A172 (cell line): Measurements from ENCODE around the gene ERBB4. TPM values are rescaled to one million over a fixed set of nuclear protein-coding genes. Genes with fewer than 3 reads are reported as not detected.

Experiments
- DNase-seq: peaks from one replicate; pipeline ENCODE4 v3.0.0-alpha.2; 2015; ENCODE audit warnings: low spot score
- total RNA-seq: library from RNA; depleted of rRNA; stranded (reverse); fragments of >200 nt; shearing (Covaris generic); gene quantifications from 2 replicates; pipeline ENCODE4 v1.2.3, GENCODE V29; 2014

The ERBB4 gene
- total RNA-seq, 1 experiment from 2014 or later = 0.09 TPM

GRCh38 chr2:211358504-211358903 is 1180.1 kb downstream of the ERBB4 start:
- no peak for DNase-seq

- no peak for DNase-seq
Observed at GRCh38 chr2:211354481-211354880, 1184.1 kb downstream of the ERBB4 start.

GRCh38 chr2:211351987-211352386 is 1186.6 kb downstream of the ERBB4 start:
- peak; percentile 46 for DNase-seq

- no peak for DNase-seq
Observed at GRCh38 chr2:211349031-211349430, 1189.6 kb downstream of the ERBB4 start.

DNA sequence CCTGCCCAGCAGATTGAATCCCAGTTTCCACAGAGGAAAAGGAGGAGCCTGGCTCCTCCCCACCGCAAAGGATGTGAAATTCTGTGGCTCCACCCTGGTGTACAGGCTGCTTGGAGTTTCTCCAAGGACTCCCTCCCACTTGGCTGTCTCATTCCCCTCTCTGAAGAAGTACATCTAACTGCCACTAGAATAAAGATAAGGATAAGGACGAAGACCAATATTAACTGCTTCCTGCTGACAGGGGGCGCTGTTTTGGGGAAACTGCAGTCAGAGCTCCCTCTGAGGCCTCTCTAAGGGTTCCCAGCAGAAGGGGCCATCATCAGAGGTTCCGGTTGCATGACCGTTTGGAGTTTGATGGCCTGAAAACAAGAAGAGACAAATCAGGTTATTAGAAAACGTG is 1191.3 kb downstream of the ERBB4 start:
- DNase-seq = peak; percentile 4

GRCh38 chr2:211344289-211344688 is 1194.3 kb downstream of the ERBB4 start:
- DNase-seq = no peak

- no peak for DNase-seq
Observed at GRCh38 chr2:211333377-211333776, 1205.2 kb downstream of the ERBB4 start.

DNA sequence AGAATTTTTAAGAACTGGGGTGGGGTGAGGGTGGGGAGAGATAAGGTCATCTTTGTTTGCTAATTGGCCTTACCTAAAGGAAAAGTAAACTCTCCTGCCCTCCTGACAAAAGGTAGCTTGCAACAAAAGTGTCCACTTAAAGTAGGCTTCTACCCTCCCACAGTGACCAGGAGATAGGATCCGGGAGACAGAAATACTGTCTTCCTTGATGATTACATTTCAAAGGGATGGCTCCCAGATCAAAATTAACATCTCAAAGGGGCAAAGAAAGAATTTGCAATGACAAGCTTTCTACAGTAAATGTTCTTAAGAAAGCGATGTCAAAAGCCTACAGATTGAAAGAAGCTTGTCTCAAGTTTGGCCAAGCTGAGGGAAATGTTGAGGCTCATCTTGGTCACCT is 1206.9 kb downstream of the ERBB4 start:
- DNase-seq = no peak

DNA sequence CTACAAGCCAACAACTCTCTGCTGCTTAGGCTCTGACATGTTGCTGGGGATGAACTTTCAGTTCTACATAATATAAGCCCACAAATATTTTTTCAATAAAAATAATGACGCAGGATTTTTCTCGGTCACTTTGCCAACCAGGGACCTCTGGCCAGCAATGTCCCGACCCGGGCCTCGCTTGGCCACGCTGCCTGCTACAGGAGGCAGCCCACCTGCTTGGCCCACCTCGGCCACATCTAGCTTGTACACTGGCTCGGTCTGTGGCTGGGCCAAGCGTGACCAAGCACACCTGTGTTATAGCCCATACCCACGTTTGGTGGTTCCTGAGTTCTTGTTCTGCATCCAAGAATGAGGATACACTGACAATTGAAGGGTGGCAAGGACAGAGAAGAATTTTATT is 1208.7 kb downstream of the ERBB4 start:
- no peak for DNase-seq

DNA sequence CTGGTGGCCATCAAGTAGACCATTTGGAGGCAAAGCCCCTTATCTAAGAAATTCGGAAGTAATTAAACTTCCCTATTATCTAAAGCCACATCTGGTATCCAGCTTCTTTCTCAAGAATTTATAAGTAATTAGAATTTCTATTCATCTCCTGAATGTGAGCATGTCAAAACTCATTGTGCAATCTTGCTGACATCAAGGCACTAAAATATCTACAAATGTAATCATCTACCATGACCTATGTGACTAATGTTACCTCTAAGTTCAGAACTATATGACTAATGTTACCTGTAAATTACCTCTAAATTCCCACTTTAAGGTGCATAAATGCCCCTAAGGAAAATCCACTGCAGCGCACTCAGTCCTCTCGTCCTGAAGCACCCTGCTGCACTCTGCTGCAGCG is 1209.2 kb downstream of the ERBB4 start:
- no peak for DNase-seq

DNA sequence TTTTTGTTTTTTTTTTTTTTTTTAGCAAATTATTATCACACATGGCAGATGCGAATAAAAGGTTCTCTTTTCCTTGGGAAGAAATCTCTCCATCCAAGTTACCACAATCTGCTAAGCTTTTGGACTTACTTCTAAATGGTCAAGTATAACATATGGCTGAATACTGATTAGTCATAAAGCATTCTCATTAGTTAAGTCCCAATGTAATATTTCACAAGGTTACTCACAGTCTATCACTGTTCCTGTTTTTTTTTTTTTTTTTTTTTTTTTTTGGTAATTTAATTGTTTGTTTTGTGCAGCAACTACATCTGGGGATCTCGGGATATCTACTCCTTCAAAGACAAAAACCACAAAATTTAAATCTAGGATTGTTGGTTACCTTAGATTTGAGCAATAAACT is 1210.5 kb downstream of the ERBB4 start:
- no peak for DNase-seq
